HEK293T (cell line): Measurements from ENCODE around the gene RPRD2.

Experiments
- CTCF ChIA-PET: fragments of 350-600 bp; formaldehyde crosslinking; extraction: SDS; loops from one replicate; lab custom pipeline; 2021; ENCODE audit warnings: antibody characterized with exemption, inconsistent platforms; lab: Yijun Ruan, JAX
- POLR2A ChIA-PET: fragments of 350-600 bp; formaldehyde crosslinking; extraction: SDS; loops from one replicate; lab custom pipeline; 2020; ENCODE audit warnings: antibody characterized with exemption, inconsistent platforms; lab: Yijun Ruan, JAX
- DNase-seq: peaks from one replicate; pipeline ENCODE4 v3.0.0; 2012; ENCODE audit warnings: mixed read lengths; ENCODE audit errors: extremely low spot score
- ARNT ChIP-seq: fragments of 450-650 bp; IDR thresholded peaks from 2 replicates; pipeline ENCODE4 v1.6.1; 2017; ENCODE audit warnings: mild to moderate bottlenecking
- BHLHE40 ChIP-seq: fragments of 450-650 bp; IDR thresholded peaks from 2 replicates; pipeline ENCODE4 v1.6.1; 2016; ENCODE audit warnings: mild to moderate bottlenecking, moderate library complexity, borderline replicate concordance
- CTBP1 ChIP-seq: fragments of 450-650 bp; IDR thresholded peaks from 2 replicates; pipeline ENCODE4 v1.6.1; 2016; ENCODE audit warnings: borderline replicate concordance
- ELF4 ChIP-seq: fragments of 450-650 bp; IDR thresholded peaks from 2 replicates; pipeline ENCODE4 v1.6.1; 2017; ENCODE audit warnings: antibody characterized with exemption
- FOXA1 ChIP-seq: fragments of 450-650 bp; IDR thresholded peaks from 2 replicates; pipeline ENCODE4 v1.6.1; 2016; ENCODE audit warnings: mild to moderate bottlenecking
- FOXK2 ChIP-seq: fragments of 450-650 bp; IDR thresholded peaks from 2 replicates; pipeline ENCODE4 v1.6.1; 2016; ENCODE audit warnings: mild to moderate bottlenecking
- FOXM1 ChIP-seq: fragments of 450-650 bp; IDR thresholded peaks from 2 replicates; pipeline ENCODE4 v1.6.1; 2017; ENCODE audit warnings: mild to moderate bottlenecking, borderline replicate concordance
- HDGF ChIP-seq: fragments of 450-650 bp; IDR thresholded peaks from 2 replicates; pipeline ENCODE4 v1.6.1; 2017; ENCODE audit warnings: antibody characterized with exemption, borderline replicate concordance
- L3MBTL2 ChIP-seq: fragments of 450-650 bp; conservative IDR thresholded peaks from 2 replicates; pipeline ENCODE4 v1.6.1; 2016; ENCODE audit warnings: mild to moderate bottlenecking
- LEF1 ChIP-seq: fragments of 450-650 bp; IDR thresholded peaks from 2 replicates; pipeline ENCODE4 v1.6.1; 2017; ENCODE audit warnings: mild to moderate bottlenecking, borderline replicate concordance
- NFRKB ChIP-seq: fragments of 450-650 bp; IDR thresholded peaks from 2 replicates; pipeline ENCODE4 v1.6.1; 2016; ENCODE audit warnings: mild to moderate bottlenecking, moderate library complexity
- SP1 ChIP-seq: fragments of 450-650 bp; IDR thresholded peaks from 2 replicates; pipeline ENCODE4 v1.6.1; 2017
- SUZ12 ChIP-seq: fragments of 450-650 bp; IDR thresholded peaks from 2 replicates; pipeline ENCODE4 v1.6.1; 2016; ENCODE audit warnings: mild to moderate bottlenecking
- TARDBP ChIP-seq: fragments of 450-650 bp; IDR thresholded peaks from 2 replicates; pipeline ENCODE4 v1.6.1; 2016
- ZNF384 ChIP-seq: fragments of 450-650 bp; IDR thresholded peaks from 2 replicates; pipeline ENCODE4 v1.6.1; 2016
- TF ChIP-seq, protein P1 (sequence below): fragments of 450-650 bp; IDR thresholded peaks from 2 replicates; pipeline ENCODE4 v1.6.1; 2016

Gene RPRD2

DNA sequence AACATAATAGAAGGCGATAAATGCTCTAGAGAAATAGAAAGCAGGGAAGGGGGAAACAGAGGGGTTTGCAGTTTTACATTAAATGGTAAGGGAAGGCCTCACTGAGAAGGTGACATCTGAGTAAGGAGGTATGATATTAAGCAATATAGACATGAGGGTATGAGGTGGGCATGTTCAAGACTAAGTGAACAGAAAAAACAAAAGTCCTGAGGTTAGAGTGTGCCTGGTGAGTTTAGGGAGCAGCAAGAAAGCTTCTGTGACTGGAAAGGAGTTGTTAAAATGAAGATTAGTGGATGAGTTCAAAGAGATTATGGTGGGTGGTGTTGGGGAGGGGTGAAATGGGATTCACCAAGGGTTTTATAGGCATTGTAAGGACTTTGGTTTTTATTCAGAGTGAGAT lies 8.6 kb downstream of the RPRD2 start:
- CTCF ChIA-PET: no interaction called here
- no peak for TF ChIP-seq LEF1
- no peak for TF ChIP-seq TARDBP
- TF ChIP-seq CTBP1: no peak
- TF ChIP-seq BHLHE40: no peak
- no peak for TF ChIP-seq ARNT
- TF ChIP-seq ZNF384: no peak
- no peak for TF ChIP-seq FOXK2
- TF ChIP-seq FOXA1: no peak
- TF ChIP-seq FOXM1: no peak
- no peak for TF ChIP-seq L3MBTL2
- TF ChIP-seq HDGF: no peak
- no peak for TF ChIP-seq ELF4
- TF ChIP-seq SUZ12: no peak
- no peak for TF ChIP-seq SP1
- TF ChIP-seq NFRKB: no peak
- TF ChIP-seq, protein P1, sequence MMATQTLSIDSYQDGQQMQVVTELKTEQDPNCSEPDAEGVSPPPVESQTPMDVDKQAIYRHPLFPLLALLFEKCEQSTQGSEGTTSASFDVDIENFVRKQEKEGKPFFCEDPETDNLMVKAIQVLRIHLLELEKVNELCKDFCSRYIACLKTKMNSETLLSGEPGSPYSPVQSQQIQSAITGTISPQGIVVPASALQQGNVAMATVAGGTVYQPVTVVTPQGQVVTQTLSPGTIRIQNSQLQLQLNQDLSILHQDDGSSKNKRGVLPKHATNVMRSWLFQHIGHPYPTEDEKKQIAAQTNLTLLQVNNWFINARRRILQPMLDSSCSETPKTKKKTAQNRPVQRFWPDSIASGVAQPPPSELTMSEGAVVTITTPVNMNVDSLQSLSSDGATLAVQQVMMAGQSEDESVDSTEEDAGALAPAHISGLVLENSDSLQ: no peak
- POLR2A ChIA-PET: interaction anchor here (2.7 kb wide), 1 partner anchor 10 kb away, joined by 8 read pairs; no protein-coding TSS in a partner anchor

DNA sequence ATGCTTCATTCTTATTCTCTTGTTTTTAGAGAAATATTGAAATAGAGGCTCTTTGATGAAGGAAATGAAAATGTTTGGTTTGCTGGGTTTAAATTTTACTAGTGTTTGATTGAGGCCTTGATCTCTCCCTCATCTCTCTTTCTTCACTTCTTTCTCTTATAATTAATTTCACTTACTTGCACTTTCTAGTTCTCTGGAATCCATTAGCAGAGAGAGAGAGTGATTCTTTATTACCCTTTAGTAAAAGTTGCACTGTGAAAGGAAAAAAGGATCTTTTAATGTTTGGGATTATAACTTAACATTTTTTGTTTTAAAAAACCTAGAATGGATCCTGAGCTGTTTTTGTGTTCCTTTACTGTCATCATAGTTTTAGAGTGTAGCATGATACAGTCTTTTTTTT lies 12.2 kb downstream of the RPRD2 start:
- DNase-seq: no peak
- CTCF ChIA-PET: no interaction called here
- TF ChIP-seq ARNT (no peak), TARDBP (no peak), CTBP1 (no peak), ELF4 (no peak), FOXA1 (no peak), L3MBTL2 (no peak), FOXM1 (no peak)
- POLR2A ChIA-PET: interaction anchor here (2.8 kb wide), 1 partner anchor 12 kb away, joined by 14 read pairs; the partner anchor contains the start of gene RPRD2

More for the DNA sequence above, 8.6 kb downstream of the RPRD2 start:
- DNase-seq: no peak

DNA sequence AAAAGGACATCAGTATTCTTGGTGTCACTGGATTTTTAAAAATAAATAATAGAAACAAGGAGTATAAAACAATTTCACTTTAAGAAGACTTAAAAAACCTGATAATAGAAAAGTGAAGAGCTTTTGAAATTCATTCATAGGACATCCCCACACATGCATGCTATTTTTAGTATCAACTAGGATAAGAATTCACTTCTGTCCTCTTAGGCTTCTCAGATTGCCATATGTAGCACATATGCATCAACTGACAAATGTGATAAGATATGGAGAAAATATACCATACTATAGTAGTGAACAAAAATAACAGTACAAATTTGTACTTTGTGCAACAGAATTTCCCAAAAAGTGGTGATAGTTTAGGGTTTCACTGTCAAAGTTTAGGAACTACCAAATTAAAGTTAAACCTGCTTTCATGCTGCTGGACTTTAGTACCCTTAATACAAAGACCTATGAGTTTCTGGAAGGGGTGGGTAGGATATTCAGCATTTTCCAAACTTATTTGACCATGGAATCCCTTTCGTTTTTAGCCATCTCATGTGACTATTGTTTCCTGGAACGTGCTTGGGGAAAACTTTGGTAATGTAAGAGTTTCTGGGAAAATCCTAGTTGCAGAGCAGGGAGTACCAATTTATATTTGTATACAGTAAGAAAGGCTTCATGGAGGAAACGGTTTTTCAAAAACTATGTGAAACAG lies 19.8 kb downstream of the RPRD2 start:
- CTCF ChIA-PET: no interaction called here
- DNase-seq: no peak
- TF ChIP-seq NFRKB (no peak), HDGF (no peak), TARDBP (no peak), SUZ12 (no peak), CTBP1 (no peak), ZNF384 (no peak), SP1 (no peak), L3MBTL2 (no peak), ARNT (no peak), FOXM1 (no peak), ELF4 (no peak), FOXA1 (no peak), BHLHE40 (no peak), LEF1 (no peak), FOXK2 (no peak)
- TF ChIP-seq, protein P1: no peak
- POLR2A ChIA-PET: interaction anchor here (2.3 to 2.4 kb wide), 2 partner anchors 11 to 20 kb away, joined by 8 to 11 read pairs; partner anchors contain the start of gene RPRD2

DNA sequence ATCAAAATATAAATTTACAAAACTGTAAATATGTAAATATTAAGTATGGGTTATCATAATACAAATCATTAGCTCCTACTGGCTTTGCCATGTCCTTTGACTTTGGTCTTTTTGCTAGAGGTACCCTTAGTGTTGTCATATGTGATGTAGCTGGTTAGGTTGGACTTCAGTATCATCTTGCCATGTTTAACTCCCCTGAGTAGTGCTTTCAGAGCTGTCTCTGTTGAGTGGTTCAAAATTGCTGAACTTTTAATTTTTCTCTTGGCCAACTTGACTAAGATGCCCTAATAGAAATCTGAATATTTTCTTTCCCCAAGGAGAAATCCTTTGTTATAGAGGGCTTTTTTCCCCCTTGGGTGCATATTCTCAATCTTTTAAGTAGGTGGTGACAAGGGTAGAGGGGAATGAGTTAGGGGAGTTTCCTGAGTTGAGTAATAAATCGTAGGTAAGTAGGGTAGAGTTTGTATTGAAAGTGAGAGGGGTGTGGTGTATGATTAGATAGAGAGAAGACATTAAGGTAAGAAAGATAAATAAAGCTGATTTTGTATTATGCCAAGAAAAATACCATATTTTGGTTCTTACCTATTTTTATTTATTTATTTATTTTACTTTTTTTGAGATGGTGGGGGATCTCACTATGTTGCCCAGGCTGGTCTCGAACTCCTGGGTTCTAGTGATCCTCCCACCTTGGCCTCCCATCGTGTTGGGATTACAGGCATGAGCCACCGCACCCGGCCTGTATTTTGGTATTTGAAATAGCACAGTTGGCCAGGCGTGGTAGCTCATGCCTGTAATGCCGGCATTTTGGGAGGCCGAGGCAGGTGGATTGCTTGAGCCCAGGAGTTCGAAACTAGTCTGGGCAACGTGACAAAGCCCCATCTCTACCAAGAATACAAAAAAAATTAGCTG lies 21.8 kb downstream of the RPRD2 start:
- TF ChIP-seq L3MBTL2: no peak
- no peak for TF ChIP-seq NFRKB
- no peak for TF ChIP-seq FOXM1
- TF ChIP-seq BHLHE40: no peak
- TF ChIP-seq FOXA1: no peak
- TF ChIP-seq, protein P1: no peak
- TF ChIP-seq SUZ12: no peak
- no peak for TF ChIP-seq ELF4
- TF ChIP-seq LEF1: no peak
- no peak for TF ChIP-seq ZNF384
- TF ChIP-seq SP1: no peak
- no peak for TF ChIP-seq HDGF
- no peak for TF ChIP-seq CTBP1
- no peak for TF ChIP-seq TARDBP
- no peak for TF ChIP-seq ARNT
- TF ChIP-seq FOXK2: no peak
- POLR2A ChIA-PET: interaction anchor here (1.1 to 1.4 kb wide), 2 partner anchors 21 to 22 kb away, joined by 4 to 7 read pairs; partner anchors contain the start of gene RPRD2
- CTCF ChIA-PET: no interaction called here

DNA sequence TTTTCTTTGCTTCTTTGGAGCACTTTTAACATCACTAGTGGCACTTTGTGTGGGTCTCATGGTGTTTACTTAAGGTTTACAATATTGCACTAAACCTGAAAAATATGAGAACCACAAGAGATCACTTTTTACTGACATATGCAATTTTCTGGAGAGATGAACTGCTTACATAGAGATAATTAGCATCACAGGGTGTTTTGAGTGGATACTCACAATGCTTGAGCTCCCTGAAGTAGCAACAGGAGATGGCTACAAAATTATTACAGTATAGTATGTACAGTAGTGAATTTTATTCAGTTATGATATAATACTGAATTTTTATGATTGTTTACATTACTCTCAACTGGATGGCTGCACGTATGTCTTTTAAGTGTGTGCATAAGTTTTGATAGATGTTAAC lies 22.6 kb downstream of the RPRD2 start:
- TF ChIP-seq FOXK2: no peak
- ChIA-PET POLR2A (interaction anchor here (1.1 kb wide), 1 partner anchor 22 kb away, joined by 4 read pairs; the partner anchor contains the start of gene RPRD2), CTCF (no interaction called here)
- DNase-seq: no peak

More for the DNA sequence above, 21.8 kb downstream of the RPRD2 start:
- DNase-seq: no peak

DNA sequence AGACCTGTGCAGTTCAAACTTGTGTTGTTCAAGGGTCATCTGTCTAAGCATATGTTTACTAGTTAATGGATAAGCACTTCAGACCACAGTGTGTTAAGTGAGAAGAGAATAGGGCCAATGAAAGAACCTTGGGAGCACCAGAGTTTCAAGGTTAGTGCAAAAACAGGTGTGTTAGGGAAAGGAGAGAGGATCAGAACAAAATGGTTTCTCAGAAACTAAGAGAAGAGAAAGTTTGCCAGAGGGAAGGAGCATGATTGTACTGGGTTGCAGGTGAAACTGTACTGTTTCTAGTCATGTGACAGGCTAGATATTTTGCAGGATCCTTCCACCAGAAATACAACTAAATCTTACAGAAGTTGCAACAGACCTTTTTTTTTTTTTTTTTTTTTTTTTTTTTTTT lies 23.3 kb downstream of the RPRD2 start:
- no peak for TF ChIP-seq FOXM1
- TF ChIP-seq NFRKB: no peak
- no peak for TF ChIP-seq ARNT
- DNase-seq: no peak
- ChIA-PET CTCF (no interaction called here), POLR2A (no interaction called here)
